DMS79 treated with DMSO at 0.1 percent for 48 hours (cell line): Measurements from ENCODE around the gene SLC27A1.
A peak's percentile ranks its signal among the peaks of the same experiment; 100 is the strongest.
"Not testable (repeated sequence)": the region's sequence is repeated elsewhere in the genome, so short reads cannot be mapped to it uniquely, and the experiment has no call there.

Experiments
- DNase-seq: peaks from one replicate; lab custom pipeline; 2025; lab: John Stamatoyannopoulos, UW

Gene SLC27A1

DNA sequence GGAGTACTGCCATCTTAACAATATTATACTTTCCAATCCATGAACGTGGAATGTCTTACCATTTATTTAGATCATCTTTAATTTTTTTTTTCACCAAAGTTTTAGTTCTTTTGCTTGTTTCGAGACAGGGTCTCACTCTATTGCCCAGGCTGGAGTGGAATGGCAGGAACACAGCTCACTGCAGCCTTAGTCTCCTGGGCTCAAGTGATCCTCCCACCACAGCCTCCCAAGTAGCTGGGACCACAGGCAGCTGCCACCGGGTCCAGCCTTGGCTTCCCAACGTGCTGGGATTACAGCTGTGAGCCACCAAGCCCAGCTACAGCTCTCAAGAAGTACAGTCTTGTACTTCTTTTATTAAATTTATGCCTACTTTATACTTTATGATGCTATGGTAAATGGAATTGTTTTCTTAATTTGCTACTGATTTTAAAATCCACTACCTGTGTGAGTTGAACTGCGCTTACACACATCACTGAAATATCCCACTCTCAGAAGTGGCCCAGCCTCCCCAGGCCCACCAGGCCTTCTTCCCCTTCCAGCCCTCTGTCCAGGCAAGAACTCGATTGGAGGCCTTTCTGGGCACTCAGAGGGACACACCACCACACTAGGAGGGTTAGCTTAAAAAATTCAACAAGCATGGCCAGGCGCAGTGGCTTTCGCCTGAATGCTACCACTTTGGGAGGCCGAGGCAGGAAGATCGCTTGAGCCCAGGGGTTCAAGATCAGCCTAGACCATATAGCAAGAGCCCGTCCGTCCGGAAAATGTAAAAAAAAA is 40.1 kb downstream of the SLC27A1 start:
- no peak for DNase-seq

DNA sequence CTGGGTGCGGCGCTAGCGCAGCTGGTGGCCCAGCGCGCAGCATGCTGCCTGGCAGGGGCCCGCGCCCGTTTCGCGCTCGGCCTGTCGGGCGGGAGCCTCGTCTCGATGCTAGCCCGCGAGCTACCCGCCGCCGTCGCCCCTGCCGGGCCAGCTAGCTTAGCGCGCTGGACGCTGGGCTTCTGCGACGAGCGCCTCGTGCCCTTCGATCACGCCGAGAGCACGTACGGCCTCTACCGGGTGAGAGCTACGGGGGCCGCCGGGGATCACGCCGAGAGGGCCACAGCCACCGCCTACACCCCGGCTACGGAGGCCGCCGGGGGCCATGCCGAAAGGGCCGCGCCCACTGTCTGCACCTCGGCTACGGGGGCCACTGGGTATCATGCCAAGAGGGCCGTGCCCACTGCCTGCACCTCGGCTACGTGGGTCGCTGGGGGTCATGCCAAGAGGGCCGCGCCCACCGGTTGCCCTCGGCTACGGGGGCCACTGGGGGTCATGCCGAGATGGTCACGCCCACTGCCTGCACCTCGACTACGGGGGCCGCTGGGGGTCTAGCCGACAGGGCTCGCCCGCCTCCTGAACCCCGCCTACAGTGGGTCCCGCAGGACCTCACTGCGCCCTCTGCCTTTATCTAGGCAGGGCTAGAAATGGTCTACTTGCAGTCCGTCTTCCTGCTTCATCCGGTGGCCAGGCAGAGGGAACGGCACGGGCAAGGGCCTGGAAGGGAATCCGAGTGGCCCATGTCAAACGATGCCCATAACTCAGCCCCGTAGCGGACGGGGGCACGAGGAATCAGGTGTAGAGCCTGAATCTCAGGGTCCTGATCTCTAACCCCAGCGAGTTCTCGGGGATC is 41.6 kb downstream of the SLC27A1 start:
- peak; percentile 58 for DNase-seq

DNA sequence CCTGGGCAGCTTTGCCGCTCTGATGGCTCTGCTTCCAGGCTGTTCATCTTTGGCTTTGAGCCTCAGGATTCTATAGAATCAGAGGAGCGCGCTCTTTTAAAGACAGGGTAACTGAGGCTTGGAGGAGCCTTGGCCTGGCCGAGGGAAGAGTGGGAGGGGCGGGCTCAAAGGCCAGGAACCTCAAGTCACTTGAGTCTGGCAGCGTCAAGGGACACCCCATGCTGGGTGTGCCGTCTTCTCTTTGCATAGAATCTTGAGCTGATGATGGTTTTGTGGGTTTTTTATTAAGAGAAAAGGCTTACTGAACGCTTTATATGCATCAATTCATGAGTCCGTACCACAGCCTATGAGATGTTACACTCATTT is 42.2 kb downstream of the SLC27A1 start:
- no peak for DNase-seq

DNA sequence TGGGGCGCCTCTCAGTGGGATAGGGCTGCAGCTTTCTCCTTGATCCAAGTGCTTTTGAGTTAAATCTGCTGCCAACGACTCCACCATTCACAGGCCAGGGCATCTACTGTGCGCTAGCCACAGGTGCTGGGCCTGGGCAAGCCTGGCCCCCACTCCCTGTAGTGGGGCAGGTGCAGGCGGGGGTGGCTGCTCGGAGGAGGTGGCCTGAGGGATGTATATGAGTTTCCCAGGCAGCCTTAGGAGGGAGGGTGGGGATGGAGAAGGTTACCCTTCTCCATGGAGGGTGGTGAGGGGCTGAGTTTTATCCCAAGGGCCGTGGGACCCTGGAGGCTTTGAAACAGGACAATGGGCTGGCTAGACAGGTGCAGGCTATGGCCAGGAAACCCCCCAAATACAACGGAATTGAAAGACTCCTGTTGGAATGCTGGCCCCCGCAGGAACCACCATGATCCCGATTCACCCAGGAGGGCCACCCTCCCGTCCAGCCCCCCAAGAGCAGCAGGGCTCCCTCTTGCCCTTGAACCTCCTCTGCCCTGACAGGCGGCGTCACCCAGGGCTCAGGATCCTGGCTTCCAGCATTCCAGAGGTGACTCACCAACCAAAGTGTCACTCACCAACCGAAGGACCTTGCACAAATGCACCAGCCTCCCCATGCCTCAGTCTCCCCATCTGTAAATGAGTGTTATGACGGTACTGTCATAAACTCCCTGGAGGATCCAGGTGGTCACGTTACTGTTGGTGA is 45.3 kb downstream of the SLC27A1 start:
- DNase-seq = no peak

DNA sequence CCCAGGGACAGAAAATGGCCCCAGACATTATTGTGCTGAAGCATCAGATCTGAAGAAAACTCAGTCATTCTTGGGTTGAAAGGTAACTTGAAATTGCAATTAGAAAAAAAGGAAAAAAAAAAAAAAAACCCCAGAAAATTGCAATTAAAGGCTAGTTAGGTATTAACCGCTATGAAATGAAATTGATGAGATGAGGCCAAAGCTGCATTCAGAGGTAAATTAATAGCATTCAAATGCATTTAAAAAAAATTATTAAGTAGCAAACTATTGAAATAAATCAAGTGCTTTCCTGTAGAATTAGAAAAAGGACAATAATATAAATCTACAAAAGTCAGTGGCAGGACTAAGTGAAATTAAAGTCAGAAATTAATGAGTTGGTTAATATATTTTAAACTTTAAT is 47.6 kb downstream of the SLC27A1 start:
- DNase-seq = no peak

DNA sequence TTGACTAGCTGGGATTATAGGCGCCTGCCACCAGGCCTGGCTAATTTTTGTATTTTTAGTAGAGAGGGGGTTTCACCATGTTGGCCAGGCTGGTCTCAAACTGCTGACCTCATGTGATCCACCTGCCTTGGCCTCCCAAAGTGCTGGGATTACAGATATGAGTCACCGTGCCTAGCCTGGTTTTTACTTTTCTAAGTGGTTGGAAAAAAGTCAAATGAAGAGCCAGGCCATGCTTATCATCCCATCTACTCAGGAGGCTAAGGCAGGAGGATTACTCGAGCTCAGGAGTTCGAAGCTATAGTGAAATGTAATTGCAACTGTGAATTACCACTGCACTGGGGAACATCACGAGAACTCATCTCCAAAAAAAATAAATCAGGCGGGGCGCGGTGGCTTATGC is 48.3 kb downstream of the SLC27A1 start:
- not testable (repeated sequence) for DNase-seq

DNA sequence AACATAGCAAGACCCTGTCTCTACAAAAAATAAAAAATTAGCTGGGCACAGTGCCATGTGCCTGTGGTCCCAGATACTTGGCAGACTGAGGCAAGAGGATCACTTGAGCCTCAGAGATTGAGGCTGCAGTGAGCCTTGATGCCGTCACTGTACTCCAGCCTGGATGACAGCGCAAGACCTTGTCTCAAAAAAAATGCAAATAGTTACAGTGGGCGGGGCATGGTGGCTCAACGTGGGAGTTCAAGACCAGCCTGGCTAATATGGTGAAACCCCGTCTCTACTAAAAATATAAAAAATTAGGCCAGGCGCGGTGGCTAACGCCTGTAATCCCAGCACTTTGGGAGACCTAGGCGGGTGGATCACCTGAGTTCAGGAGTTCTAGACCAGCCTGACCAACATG is 49.6 kb downstream of the SLC27A1 start:
- DNase-seq = no peak

DNA sequence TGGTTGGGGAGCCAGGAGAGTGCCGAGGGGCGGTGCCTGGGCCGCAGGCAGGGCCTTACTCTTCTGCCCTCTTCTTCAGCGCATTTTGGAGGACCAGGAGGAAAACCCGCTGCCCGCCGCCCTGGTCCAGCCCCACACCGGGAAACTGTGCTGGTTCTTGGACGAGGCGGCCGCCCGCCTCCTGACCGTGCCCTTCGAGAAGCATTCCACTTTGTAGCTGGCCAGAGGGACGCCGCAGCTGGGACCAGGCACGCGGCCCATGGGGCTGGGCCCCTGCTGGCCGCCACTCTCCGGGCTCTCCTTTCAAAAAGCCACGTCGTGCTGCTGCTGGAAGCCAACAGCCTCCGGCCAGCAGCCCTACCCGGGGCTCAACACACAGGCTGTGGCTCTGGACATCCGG is 50.5 kb downstream of the SLC27A1 start:
- no peak for DNase-seq

DNA sequence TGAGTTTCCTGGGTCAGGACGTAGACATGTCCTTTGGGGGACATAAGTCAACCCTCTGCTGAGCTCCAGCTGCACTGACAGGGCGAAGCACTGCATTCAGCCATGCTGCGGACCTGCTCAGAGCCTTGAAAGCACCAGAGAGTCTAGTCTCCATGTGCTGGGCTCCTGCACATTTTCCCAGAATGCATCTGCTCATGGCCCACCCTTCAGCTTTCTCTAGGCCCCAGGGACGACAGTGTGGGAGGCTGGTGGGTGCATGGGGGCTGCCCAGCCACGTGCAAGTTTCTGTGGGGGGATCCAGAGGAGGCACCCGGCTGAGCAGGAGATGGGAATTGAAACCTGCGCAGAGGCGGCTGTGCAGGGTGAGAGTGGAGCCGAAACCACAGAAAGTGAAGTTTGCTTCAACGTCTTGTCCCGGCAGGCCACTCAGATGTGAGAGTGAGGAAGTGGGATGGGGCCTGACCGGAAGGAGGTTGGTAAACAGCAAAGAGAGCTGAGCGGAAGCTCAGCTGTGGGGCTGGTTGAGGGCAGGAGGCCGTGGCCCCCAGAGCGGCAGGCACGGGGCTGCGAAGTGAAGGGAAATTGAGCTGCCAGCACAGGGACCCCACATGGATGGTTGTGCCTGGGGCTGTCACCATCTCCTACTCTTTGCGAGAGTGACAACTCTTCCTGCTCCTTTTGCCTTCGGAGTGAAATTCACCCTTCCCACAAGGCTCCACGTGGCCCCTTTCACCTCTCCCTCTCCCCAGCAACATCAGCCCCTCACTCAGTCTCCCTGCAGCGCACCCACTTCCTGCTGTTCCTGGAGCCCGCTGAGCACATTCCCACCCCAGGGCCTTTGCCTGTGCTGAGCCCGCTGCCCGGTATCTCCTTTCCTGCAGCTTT is 52.9 kb downstream of the SLC27A1 start:
- no peak for DNase-seq

DNA sequence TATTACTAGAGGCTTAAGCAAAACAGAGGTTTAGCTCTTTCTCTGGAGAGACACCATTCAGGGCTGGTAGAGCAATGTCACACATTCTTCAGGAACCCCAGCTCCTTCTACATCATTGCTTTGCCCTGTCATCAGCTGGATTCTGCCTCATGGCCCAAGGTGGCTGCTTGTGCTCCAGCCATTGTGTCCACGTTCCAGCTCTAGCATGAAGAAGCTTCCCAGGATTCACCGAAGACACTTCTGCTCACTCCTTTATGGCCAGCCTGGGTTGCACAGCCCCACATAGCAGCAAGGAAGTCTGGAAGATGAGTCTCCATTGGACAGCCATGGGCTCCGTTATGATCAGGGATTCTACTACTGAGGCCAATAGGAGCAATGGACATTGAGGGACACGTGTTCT is 54.3 kb downstream of the SLC27A1 start:
- DNase-seq = no peak

DNA sequence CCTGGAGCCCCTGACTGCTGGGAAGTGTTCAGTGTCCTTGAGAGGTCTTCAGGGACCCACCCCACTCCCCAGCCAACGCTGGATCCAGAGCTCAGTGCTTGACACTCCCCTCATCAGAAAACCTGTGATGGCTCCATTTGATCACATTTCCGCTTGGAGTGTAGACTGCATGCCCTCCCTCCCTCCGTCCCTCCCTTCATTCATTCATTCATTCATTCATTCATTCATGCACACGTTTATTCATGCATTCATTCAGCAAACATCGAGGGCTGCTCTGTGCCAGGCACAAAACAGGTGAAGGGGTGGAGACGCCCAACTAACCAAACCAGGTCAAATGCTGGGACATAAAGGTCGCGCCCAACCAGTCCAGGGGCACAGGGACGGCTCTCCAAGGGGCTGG is 54.8 kb downstream of the SLC27A1 start:
- DNase-seq = no peak

DNA sequence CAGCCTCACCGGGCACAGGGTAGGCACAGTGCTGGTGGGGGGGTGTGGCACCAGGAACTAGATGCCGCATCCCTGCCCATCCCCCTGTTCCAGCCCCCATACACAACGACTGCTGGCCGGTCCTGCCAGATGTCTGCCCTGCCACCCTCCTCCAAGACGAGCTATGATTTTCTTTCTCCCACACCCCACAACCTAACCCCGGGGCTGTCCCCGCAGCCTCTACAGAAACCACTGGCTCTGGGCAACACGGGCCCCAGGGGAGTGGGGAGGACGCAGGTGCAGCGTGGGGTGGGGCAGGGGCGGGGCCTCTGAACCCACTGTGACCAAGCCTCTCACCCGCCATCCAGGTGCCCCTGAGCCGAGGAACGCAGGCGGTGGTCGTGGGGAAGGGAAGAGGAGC is 56.6 kb downstream of the SLC27A1 start:
- DNase-seq = no peak

DNA sequence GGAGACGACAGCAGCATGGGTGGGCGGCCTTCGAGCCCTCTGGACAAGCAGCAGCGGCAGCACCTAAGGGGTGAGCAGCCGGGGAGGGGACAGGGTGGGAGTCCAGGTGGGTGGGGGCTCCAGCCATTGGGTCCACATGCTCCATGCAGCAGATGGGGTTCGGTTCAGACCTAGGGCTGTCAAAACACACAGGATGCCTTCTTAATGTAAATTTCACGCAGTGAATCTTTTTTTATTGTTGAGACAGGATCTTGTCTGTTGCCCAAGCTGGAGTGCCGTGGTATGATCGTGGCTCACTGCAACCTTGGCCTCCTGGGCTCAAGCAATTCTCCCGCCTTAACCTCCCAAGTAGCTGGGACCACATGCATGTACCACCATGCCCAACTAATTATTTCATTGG is 57.0 kb downstream of the SLC27A1 start:
- no peak for DNase-seq

DNA sequence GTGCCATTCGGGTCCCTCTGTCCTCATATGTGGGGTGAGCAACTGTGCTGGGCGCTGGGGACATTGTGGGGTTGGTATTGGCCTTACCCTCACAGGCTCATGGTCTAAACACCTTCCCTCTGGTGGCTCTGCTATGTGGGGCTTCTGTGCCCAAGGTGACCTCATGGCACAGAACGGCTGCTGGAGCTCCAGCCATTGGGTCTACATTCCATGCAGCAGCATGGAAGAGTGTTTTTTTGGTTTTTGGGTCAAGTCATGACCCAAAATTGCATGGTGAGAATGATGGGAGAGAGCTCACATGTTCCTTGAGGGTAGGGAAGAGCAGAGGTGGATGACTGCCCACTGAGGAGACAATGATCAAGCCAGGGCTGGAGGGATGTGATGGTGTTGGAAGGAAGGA is 58.3 kb downstream of the SLC27A1 start:
- no peak for DNase-seq

DNA sequence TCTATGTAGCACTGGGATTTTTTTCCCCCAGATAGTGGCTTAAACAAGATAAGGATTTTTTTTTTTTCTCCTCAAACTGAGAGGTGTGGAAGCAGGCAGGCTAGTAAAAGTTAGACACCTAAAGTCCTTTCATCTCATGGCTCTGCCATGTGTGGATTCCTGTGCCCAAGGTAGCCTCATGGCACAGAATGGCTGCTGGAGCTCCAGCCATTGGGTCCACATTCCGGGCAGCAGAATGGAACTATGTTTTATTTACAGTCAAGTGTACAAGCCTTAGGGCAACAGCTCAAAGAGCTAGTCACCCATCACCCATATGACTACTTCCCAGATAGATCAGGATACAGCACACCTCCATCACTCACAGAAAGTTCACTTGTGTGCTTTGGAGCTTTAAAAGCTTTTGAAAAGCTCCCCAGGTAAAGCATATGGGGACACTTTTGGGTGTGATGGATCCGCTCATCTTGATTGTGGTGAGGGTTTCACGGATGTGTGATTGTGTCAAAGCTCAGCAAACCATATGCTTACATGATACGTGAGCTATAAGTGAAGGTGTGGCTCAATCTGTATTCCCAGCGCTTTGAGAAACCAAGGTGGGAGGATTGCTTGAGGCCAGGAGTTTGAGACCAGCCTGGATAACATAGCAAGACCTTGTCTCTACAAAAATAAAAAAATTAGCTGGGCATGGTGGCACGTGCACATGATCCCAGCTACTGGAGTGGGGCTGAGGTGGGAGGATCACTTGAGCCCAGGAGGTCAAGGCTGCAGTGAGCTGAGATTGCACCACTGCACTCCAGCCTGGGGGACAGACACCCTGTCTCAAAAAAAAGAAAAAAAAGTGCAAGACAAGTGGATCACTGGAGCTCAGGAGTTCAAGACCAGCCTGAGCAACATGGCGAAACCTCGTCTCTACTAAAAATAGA is 59.2 kb downstream of the SLC27A1 start:
- no peak for DNase-seq

DNA sequence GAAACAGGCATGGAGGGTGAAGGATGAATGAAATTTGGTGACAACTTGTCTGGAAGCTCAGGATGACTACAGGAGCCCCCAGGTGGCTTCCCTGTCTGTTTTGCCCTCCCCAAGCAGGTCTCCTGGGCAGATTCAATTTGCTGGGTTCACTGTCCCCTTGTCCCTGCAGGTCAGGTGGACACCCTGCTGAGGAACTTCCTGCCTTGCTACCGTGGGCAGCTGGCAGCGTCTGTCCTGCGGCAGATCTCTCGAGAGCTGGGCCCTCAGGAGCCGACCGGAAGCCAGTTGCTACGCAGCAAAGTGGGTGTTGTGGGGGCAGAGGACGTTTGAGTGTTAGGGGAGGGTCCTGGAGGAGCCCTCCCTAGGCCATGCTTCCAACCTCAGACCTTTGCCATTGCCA is 60.3 kb downstream of the SLC27A1 start:
- DNase-seq = peak; percentile 49

DNA sequence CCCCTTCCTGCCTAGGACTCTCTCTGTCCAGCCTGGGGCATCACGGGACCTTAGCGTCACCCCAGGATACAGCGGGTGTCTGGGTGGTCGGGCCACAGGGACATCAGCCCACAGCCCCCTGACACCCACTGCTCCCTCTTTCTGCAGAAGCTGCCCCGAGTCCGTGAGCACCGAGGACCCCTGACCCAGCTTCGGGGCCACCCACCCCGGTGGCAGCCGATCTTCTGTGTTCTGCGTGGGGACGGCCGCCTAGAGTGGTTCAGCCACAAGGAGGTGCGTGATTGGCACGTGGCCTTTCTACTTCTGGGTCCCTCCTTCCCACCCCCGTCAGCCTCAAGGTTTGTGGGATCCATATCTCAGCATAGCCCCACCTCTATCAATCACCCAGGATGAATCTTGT is 61.8 kb downstream of the SLC27A1 start:
- DNase-seq = no peak

DNA sequence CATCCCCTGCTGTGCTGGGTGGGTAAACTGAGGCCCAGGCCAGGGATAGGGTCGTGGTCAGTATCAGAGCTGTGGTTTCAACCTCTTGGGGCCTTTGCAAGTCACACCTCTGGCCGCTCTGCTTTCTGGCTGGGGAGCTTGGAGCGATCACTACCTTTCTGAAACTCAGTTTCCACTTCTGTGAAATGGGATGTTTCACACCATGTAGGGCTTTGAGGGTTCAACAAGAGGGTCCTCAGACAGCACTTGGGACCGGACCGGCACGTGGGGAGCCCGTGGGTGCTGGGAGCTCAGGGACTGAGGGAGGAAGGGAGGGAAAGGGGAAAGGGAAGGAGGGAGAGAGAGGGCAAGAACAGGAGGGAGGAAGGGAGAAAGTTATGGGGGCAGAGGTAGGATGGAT is 62.2 kb downstream of the SLC27A1 start:
- no peak for DNase-seq

DNA sequence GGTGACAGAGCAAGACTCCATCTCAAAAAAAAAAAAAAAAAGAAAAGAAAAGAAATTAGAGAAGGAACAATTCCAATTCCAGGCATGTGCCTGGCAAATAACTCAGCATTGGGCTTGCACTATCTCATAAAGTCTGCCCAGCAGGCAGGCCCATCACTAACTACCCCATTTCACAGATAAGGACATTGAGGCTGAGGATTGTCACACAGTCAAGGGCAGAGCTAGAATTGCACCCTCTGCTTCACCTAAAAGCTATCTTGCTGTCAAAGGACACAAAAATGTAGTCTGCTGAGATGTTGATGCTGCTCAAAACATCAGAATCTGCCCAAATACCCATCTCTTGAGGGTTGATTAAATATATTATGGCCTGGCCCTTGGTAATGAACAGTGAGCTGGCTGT is 64.4 kb downstream of the SLC27A1 start:
- no peak for DNase-seq

DNA sequence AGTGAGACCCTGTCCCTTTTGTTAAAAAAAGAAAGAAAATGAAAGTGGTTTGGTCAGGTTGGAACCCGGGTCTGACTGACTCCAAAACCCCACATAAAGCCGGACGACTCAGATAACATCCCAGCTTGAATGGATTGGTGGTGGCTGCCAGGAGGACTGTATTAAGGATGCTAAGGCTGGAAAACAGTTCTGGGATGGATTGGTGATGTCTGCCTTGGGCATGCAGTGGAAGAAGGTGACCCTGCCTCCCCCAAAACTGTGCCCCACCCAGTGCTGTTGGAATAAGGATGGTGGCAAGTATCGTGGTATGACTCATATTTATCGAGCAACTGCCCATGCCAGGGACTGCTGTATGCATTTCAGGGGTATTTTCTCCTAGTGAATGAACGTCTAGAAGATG is 66.6 kb downstream of the SLC27A1 start:
- DNase-seq = no peak
